HepG2 (cell line): Measurements from ENCODE around the gene MCAM. TPM values are rescaled to one million over a fixed set of nuclear protein-coding genes. Genes with fewer than 3 reads are reported as not detected.
A peak's percentile ranks its signal among the peaks of the same experiment; 100 is the strongest.

Source experiments
- BRD4 ChIP-seq: sonication (generic); formaldehyde crosslinking; IDR thresholded peaks from 2 replicates; pipeline ENCODE4 v1.4.0; 2020; ENCODE audit warnings: missing genetic modification reagents
- HNF4G ChIP-seq, 2 experiments: sonication (generic) in 1 of 2; formaldehyde crosslinking in 1 of 2; IDR thresholded peaks; 2 replicates each; pipeline versions ENCODE4 v1.4.0 to v1.6.1; 2011 to 2020; ENCODE audit warnings: borderline replicate concordance in 2 of 2, low read depth in 2 of 2, mild to moderate bottlenecking in 2 of 2, low read length in 1 of 2, missing genetic modification reagents in 1 of 2, moderate library complexity in 1 of 2
- IRX3 ChIP-seq: sonication (generic); formaldehyde crosslinking; IDR thresholded peaks from 2 replicates; pipeline ENCODE4 v1.8.1; 2023; ENCODE audit warnings: mild to moderate bottlenecking, low read depth, missing genetic modification reagents, borderline replicate concordance
- KDM1A ChIP-seq: IDR thresholded peaks from 2 replicates; pipeline ENCODE4 v1.6.1; 2016; ENCODE audit warnings: missing compliant biosample characterization
- MBD4 ChIP-seq: IDR thresholded peaks from 2 replicates; pipeline ENCODE4 v1.6.1; 2012; ENCODE audit warnings: low read length, inconsistent platforms, borderline replicate concordance
- POGZ ChIP-seq: sonication (generic); formaldehyde crosslinking; IDR thresholded peaks from 2 replicates; pipeline ENCODE4 v1.4.0; 2020; ENCODE audit warnings: mild to moderate bottlenecking, missing genetic modification reagents
- RAD21 ChIP-seq: fragments of 450-650 bp; formaldehyde crosslinking; IDR thresholded peaks from 2 replicates; pipeline ENCODE4 v1.5.0; 2020; ENCODE audit warnings: mild to moderate bottlenecking
- SNRNP70 ChIP-seq: fragments of 200-400 bp; formaldehyde crosslinking; IDR thresholded peaks from 2 replicates; pipeline ENCODE4 v1.6.1; 2017; ENCODE audit warnings: mild to moderate bottlenecking, low read depth, low read length, moderate library complexity
- STAT5B ChIP-seq: sonication (generic); formaldehyde crosslinking; IDR thresholded peaks from 2 replicates; pipeline ENCODE4 v1.4.0; 2020; ENCODE audit warnings: missing genetic modification reagents
- TBL1XR1 ChIP-seq: fragments of 150-350 bp; IDR thresholded peaks from 2 replicates; pipeline ENCODE4 v1.6.1; 2014; ENCODE audit warnings: borderline replicate concordance, low read length; ENCODE audit not compliant: partially characterized antibody
- TBP ChIP-seq: sonication (generic); formaldehyde crosslinking; IDR thresholded peaks from 2 replicates; pipeline ENCODE4 v1.5.0; 2020; ENCODE audit warnings: missing genetic modification reagents
- ZMAT3 ChIP-seq: sonication (generic); formaldehyde crosslinking; conservative IDR thresholded peaks from 2 replicates; pipeline ENCODE4 v1.7.0; 2021; ENCODE audit warnings: missing genetic modification reagents
- ZNF331 ChIP-seq: sonication (generic); formaldehyde crosslinking; IDR thresholded peaks from 2 replicates; pipeline ENCODE4 v1.4.0; 2020; ENCODE audit warnings: missing genetic modification reagents
- ZNF33B ChIP-seq: sonication (generic); formaldehyde crosslinking; IDR thresholded peaks from 2 replicates; pipeline ENCODE4 v1.5.1; 2020; ENCODE audit warnings: mild to moderate bottlenecking, missing genetic modification reagents
- ZNF709 ChIP-seq: sonication (generic); formaldehyde crosslinking; IDR thresholded peaks from 2 replicates; pipeline ENCODE4 v1.5.0; 2020; ENCODE audit warnings: mild to moderate bottlenecking, missing genetic modification reagents
- ZNF747 ChIP-seq: sonication (generic); formaldehyde crosslinking; IDR thresholded peaks from 2 replicates; pipeline ENCODE4 v1.8.1; 2023; ENCODE audit warnings: missing genetic modification reagents, mild to moderate bottlenecking, borderline replicate concordance
- polyA plus RNA-seq, 8 experiments: library from polyadenylated mRNA; depleted of rRNA in 3 of 8; stranded (reverse) in 7 of 8; unstranded in 1 of 8; fragments of >200 nt; fragmentation: Illumina TruSeq in 4 of 8; extraction: Trizol in 4 of 8; gene quantifications; 2 replicates each; pipeline versions ENCODE4 v1.2.1 to v1.2.3, GENCODE V29; 2011 to 2016; ENCODE audit warnings: low read depth in 4 of 8, missing spikeins in 1 of 8, mixed read lengths in 1 of 8; ENCODE audit not compliant: insufficient read depth in 1 of 8
- total RNA-seq, 5 experiments: library from RNA; depleted of rRNA; stranded (reverse); fragments of >200 nt; fragmentation: Illumina TruSeq; extraction: Trizol; gene quantifications; 2 replicates each; pipeline ENCODE4 v1.2.3, GENCODE V29; 2016; ENCODE audit warnings: low read depth in 1 of 5
- TF ChIP-seq, protein P1 (sequence below): IDR thresholded peaks from 2 replicates; pipeline ENCODE4 v1.6.1; 2016; ENCODE audit warnings: mild to moderate bottlenecking
- TF ChIP-seq, protein P2 (sequence below): IDR thresholded peaks from 2 replicates; pipeline ENCODE4 v1.6.1; 2012; ENCODE audit warnings: inconsistent platforms
- TF ChIP-seq, protein P3 (sequence below): IDR thresholded peaks from 2 replicates; pipeline ENCODE4 v1.6.1; 2016; ENCODE audit warnings: low read depth
- TF ChIP-seq, protein P4 (sequence below): sonication (generic); formaldehyde crosslinking; IDR thresholded peaks from 2 replicates; pipeline ENCODE4 v1.8.1; 2022; ENCODE audit warnings: low read depth, mild to moderate bottlenecking, missing genetic modification reagents
- TF ChIP-seq, protein P5 (sequence below): sonication (generic); formaldehyde crosslinking; IDR thresholded peaks from 2 replicates; pipeline ENCODE4 v1.4.0; 2020; ENCODE audit warnings: missing genetic modification reagents
- TF ChIP-seq, protein P6 (sequence below): sonication (generic); formaldehyde crosslinking; IDR thresholded peaks from 2 replicates; pipeline ENCODE4 v1.4.0; 2020; ENCODE audit warnings: missing genetic modification reagents

MCAM gene
- total and polyA plus RNA-seq, 2 of the 13 experiments (the other 11 are each of a cell fraction or from before 2014, with no cell fraction given): 12.1 to 15.2 TPM

DNA sequence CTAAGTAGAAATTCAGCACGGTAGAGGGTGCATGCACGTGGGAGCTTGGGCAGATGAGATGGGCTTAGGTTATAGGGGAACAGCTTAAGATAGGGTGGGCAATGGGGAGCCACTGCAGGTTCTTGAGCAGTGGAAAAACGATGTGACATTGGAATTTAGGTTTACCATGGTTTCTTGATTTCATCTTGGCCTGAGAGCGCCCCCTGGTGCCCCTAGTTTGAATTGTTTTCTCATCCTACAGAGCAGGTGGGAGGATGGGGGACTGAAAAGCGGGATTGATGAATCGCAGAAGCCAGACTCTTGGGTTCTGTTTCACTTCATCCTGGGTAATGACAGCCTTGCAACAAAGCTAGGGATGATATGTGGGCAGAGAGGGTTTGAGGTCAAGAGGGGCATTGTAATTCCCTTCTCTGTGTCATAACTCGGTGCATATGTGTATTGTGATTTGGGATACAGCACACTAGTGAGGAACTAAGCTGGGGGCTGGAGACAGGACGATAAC is 6.7 kb upstream of the MCAM start (continued):
- no peak for TF ChIP-seq SNRNP70
- TF ChIP-seq STAT5B (CRISPR knock-in tag): no peak
- no peak for TF ChIP-seq ZNF747 (CRISPR knock-in tag)
- no peak for TF ChIP-seq TBP
- no peak for TF ChIP-seq BRD4
- TF ChIP-seq, protein P1, sequence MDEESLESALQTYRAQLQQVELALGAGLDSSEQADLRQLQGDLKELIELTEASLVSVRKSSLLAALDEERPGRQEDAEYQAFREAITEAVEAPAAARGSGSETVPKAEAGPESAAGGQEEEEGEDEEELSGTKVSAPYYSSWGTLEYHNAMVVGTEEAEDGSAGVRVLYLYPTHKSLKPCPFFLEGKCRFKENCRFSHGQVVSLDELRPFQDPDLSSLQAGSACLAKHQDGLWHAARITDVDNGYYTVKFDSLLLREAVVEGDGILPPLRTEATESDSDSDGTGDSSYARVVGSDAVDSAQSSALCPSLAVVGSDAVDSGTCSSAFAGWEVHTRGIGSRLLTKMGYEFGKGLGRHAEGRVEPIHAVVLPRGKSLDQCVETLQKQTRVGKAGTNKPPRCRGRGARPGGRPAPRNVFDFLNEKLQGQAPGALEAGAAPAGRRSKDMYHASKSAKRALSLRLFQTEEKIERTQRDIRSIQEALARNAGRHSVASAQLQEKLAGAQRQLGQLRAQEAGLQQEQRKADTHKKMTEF (CRISPR knock-in tag): no peak
- TF ChIP-seq, protein P2, sequence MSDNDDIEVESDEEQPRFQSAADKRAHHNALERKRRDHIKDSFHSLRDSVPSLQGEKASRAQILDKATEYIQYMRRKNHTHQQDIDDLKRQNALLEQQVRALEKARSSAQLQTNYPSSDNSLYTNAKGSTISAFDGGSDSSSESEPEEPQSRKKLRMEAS: no peak
- TF ChIP-seq ZMAT3: no peak
- TF ChIP-seq HNF4G (IDR thresholded peaks at IDR 0.05; ENCODE audit: borderline replicate concordance, low read depth, low read length): no peak
- no peak for TF ChIP-seq HNF4G (CRISPR knock-in tag; IDR thresholded peaks at IDR 0.05; ENCODE audit: borderline replicate concordance, low read depth)
- TF ChIP-seq, protein P3, sequence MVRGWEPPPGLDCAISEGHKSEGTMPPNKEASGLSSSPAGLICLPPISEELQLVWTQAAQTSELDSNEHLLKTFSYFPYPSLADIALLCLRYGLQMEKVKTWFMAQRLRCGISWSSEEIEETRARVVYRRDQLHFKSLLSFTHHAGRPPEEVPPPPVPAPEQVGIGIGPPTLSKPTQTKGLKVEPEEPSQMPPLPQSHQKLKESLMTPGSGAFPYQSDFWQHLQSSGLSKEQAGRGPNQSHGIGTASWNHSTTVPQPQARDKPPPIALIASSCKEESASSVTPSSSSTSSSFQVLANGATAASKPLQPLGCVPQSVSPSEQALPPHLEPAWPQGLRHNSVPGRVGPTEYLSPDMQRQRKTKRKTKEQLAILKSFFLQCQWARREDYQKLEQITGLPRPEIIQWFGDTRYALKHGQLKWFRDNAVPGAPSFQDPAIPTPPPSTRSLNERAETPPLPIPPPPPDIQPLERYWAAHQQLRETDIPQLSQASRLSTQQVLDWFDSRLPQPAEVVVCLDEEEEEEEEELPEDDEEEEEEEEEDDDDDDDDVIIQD (CRISPR knock-in tag): no peak
- no peak for TF ChIP-seq ZNF331 (CRISPR knock-in tag)
- peak; percentile 46; the same call in 1 of the 2 replicates for TF ChIP-seq KDM1A (CRISPR knock-in tag)
- TF ChIP-seq, protein P4, sequence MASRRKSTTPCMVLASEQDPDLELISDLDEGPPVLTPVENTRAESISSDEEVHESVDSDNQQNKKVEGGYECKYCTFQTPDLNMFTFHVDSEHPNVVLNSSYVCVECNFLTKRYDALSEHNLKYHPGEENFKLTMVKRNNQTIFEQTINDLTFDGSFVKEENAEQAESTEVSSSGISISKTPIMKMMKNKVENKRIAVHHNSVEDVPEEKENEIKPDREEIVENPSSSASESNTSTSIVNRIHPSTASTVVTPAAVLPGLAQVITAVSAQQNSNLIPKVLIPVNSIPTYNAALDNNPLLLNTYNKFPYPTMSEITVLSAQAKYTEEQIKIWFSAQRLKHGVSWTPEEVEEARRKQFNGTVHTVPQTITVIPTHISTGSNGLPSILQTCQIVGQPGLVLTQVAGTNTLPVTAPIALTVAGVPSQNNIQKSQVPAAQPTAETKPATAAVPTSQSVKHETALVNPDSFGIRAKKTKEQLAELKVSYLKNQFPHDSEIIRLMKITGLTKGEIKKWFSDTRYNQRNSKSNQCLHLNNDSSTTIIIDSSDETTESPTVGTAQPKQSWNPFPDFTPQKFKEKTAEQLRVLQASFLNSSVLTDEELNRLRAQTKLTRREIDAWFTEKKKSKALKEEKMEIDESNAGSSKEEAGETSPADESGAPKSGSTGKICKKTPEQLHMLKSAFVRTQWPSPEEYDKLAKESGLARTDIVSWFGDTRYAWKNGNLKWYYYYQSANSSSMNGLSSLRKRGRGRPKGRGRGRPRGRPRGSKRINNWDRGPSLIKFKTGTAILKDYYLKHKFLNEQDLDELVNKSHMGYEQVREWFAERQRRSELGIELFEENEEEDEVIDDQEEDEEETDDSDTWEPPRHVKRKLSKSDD (CRISPR knock-in tag): no peak
- peak; percentile 44; the same call in 1 of the 2 replicates for TF ChIP-seq RAD21 (CRISPR knock-in tag)
- TF ChIP-seq, protein P5, sequence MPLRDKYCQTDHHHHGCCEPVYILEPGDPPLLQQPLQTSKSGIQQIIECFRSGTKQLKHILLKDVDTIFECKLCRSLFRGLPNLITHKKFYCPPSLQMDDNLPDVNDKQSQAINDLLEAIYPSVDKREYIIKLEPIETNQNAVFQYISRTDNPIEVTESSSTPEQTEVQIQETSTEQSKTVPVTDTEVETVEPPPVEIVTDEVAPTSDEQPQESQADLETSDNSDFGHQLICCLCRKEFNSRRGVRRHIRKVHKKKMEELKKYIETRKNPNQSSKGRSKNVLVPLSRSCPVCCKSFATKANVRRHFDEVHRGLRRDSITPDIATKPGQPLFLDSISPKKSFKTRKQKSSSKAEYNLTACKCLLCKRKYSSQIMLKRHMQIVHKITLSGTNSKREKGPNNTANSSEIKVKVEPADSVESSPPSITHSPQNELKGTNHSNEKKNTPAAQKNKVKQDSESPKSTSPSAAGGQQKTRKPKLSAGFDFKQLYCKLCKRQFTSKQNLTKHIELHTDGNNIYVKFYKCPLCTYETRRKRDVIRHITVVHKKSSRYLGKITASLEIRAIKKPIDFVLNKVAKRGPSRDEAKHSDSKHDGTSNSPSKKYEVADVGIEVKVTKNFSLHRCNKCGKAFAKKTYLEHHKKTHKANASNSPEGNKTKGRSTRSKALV: no peak
- TF ChIP-seq IRX3: no peak
- TF ChIP-seq, protein P6, sequence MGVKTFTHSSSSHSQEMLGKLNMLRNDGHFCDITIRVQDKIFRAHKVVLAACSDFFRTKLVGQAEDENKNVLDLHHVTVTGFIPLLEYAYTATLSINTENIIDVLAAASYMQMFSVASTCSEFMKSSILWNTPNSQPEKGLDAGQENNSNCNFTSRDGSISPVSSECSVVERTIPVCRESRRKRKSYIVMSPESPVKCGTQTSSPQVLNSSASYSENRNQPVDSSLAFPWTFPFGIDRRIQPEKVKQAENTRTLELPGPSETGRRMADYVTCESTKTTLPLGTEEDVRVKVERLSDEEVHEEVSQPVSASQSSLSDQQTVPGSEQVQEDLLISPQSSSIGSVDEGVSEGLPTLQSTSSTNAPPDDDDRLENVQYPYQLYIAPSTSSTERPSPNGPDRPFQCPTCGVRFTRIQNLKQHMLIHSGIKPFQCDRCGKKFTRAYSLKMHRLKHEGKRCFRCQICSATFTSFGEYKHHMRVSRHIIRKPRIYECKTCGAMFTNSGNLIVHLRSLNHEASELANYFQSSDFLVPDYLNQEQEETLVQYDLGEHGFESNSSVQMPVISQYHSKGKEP (CRISPR knock-in tag): no peak
- TF ChIP-seq MBD4: no peak
- no peak for TF ChIP-seq ZNF33B (CRISPR knock-in tag)
- no peak for TF ChIP-seq ZNF709 (CRISPR knock-in tag)
- no peak for TF ChIP-seq POGZ (CRISPR knock-in tag)
- no peak for TF ChIP-seq TBL1XR1
